GM18868 (cell line): ENCODE results near the gene PNLIPRP2.

Experiments used
- ATAC-seq: cut with Tn5 transposase; IDR thresholded peaks from one replicate; pipeline ENCODE4 v1.9.1; 2021; ENCODE audit warnings: mild to moderate bottlenecking, moderate library complexity; ENCODE audit not compliant: unreplicated experiment

The PNLIPRP2 gene

GRCh38 chr10:116654816-116655215, 34.1 kb downstream of the PNLIPRP2 start:
- no peak for ATAC-seq

GRCh38 chr10:116655568-116655967, 34.8 kb downstream of the PNLIPRP2 start:
- ATAC-seq = no peak

DNA sequence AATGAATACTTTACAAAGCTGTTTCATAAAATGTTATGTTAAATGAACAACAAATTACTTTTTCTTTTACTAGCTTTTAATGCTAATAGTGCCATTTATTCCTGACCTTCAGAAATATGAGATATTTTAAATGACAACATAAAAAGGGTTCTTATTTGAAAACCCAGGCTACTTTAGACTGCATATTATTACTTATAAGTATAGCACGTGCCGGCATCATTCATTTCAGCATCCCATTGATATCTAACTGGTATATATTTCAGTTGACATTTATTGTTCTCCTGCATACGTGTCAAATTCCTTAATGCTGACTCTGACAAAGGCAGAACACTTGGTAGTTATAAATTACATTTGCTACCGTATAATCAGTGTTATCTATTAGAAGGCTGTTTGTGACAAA, 35.3 kb downstream of the PNLIPRP2 start:
- no peak for ATAC-seq

DNA sequence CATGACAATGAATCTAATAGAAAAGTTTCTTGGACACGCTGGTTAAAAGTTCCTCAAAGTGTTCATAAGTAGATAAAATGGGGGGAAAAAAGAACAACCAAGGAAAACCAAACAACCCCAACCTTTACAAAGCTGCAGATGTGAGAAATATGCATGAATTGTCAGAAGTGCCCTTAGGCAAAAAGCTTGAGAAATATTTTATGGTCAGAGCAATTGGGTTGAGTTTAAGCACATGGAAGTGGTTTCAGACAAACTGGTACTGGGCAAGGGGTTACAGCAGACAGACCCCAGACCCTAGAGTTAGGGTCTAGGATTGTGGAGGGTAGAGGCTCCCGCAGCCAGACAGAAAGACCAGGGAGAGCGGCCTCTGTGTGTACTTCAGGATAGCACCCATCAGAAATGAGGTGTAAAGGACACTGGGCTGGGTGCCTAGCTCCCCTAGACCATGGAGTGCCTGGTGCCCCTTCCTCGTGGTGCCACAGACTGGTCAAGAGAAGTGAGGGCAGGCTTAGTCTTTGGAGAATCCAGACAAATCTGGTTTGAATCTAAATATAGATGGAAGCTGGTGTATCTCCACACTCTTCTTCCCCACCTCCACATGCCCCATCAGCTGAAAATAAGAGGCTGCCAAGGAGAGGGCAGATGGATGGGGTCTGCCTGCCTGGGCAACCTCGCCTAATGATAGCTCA, 37.3 kb downstream of the PNLIPRP2 start:
- no peak for ATAC-seq

- ATAC-seq = no peak
Observed at GRCh38 chr10:116659049-116659670, 38.4 kb downstream of the PNLIPRP2 start.

GRCh38 chr10:116660860-116661259, 40.1 kb downstream of the PNLIPRP2 start:
- no peak for ATAC-seq

DNA sequence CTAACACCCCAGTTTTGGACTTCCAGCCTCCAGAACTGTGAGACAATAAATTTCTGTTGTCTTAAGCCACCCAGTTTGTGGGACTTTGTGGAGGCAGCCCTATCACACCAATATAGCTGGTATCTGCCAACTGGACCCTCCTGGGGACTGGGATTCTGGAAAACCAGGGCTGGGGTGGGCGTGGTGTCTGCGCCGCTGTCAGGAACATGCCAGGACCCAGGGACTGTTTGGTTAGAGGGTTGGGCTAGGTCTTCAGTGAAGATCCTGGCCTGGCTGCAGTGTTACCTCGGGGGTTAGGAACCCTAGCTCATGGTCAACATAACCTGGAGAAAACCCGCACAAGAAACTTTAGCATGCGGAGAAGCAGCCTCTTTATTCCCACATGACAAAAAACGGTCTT, 42.6 kb downstream of the PNLIPRP2 start:
- no peak for ATAC-seq

GRCh38 chr10:116664631-116665030, 43.9 kb downstream of the PNLIPRP2 start:
- no peak for ATAC-seq

DNA sequence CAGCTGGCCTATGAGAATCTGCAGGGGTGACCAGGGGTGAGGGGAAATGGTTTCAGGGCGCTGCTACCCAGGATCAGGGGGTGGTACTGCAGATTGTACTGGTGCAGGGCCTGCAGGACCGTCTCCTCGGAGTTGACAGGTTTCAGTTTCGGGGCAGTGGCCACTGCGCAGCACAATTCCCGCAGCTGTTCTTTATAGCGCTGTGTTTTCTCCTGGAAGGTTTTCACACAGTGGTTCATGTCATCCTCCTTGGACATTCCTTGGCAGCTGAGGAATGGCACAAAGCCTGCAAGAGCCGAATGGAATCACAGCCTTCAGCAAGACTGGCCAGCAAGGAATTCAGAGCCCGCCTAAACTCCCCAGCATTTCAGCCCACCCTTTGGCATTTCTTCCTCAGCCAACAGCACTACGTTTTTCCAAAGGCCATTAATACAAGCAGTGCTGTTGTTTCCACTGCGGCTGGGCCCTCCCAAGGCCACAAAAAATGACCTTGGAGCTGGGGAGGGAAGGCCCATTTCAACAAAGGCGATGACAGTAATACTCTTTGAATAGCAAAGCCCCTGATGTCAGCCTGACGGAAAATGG, 44.9 kb downstream of the PNLIPRP2 start:
- ATAC-seq = no peak

- no peak for ATAC-seq
Observed at GRCh38 chr10:116667484-116667883, 46.7 kb downstream of the PNLIPRP2 start.

GRCh38 chr10:116668018-116668417, 47.3 kb downstream of the PNLIPRP2 start:
- ATAC-seq = no peak

GRCh38 chr10:116668446-116668845, 47.7 kb downstream of the PNLIPRP2 start:
- ATAC-seq = no peak

DNA sequence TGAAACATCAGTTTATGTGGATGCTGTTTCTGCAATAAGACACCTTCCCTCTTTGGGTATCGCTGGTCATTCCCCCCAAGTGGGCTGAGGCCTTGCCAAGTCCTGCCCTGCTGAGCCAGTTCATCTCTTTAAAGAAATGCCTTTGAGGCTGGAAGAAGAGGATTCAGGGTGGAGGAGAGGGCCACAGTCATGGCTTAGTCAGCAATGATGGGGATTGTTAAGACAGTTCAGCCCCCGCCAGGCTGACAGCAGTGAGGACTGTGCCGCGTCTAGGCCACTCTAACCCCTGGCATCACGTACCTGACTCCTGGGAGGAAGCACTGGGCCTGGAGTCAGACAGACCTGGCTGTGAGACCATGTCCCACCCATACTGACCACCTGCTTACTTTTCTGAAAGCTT, 48.3 kb downstream of the PNLIPRP2 start:
- no peak for ATAC-seq

DNA sequence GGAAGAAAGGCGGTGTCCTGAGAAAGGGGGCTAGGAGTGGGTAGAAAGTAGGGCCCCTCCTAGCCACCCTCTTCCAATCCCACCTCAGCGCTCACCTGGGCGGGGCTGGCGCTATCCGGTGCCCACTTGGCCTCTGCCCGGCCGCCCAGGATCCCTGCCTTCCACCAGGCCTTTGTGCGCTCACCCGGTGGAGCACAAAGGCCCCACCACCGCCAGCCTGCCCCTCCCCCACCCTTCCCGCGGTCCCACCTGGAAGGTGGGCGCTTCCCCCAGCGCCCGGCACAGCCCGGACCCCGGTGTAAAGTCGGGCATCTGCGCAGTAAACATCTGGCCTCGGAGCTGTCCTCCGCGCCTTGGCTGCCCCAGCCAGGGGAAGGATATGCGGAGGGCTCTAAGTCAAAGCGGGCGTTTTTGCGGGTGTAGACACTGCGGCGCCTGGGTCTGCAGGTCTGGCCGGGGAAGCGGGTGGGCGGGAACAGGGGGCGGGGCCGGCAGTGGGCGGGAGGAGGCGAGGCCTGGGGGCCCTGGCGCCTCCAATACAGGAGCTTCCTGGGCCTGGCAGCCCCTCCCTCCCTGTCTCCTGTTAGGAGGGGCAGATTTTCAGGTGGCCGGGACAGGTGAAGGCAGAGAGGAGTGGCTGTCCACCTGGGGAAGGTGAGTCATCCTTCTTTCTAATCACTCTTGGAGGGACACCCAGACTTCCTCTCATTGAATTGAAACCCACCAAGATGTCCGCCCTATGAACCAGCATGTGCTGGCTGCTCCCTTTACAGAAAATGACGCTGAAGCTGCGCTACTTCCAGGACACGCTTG, 49.3 kb downstream of the PNLIPRP2 start:
- no peak for ATAC-seq

- no peak for ATAC-seq
Observed at GRCh38 chr10:116670706-116671105, 50.0 kb downstream of the PNLIPRP2 start.

- no peak for ATAC-seq
Observed at GRCh38 chr10:116671274-116671926, 50.6 kb downstream of the PNLIPRP2 start.

- no peak for ATAC-seq
Observed at GRCh38 chr10:116672891-116673290, 52.1 kb downstream of the PNLIPRP2 start.

DNA sequence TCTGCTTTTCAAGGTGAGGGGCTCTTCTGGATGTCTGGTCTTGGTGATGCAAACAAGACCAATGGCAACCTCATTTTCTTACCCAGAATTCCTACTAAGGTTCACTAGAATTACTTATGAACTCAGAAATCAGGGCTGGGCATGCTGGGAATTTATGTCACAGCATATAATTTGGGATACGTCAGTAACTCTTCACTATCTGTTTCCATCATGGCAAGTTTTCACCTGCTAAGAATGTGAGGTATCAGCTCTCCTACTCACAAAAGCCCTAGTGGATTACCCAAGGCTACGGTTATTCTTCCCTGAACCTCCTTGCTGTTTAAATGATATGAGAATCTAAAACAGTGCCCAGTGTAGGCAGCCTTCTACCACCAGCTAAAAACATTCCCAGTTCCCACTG, 53.1 kb downstream of the PNLIPRP2 start:
- ATAC-seq = no peak

- no peak for ATAC-seq
Observed at GRCh38 chr10:116674901-116675423, 54.2 kb downstream of the PNLIPRP2 start.

GRCh38 chr10:116676118-116676517, 55.4 kb downstream of the PNLIPRP2 start:
- ATAC-seq = no peak

- no peak for ATAC-seq
Observed at GRCh38 chr10:116676633-116677032, 55.9 kb downstream of the PNLIPRP2 start.
